ENCODE measurements around the gene NFYB.
"Not testable (repeated sequence)": the region's sequence is repeated elsewhere in the genome, so short reads cannot be mapped to it uniquely, and the experiment has no call there.

Gene NFYB

GRCh38 chr12:104132351-104132956, 5.6 kb downstream of the NFYB start:
- Histone ChIP-seq H3K4me1 (ENCODE audit: control insufficient read depth, insufficient read depth, low read length) (peaks cover 7% of the 10 kb centered on the region), H3K27me3 (ENCODE audit: control insufficient read depth, insufficient read depth, low read length) (no peaks in the 10 kb centered on the region), H3K4me3 (ENCODE audit: low read length) (no peak overlapping the region), H3K9me3 (ENCODE audit: control insufficient read depth, low read length) (no peaks in the 10 kb centered on the region), H3K36me3 (ENCODE audit: control insufficient read depth, insufficient read depth, low read length) (no peaks in the 10 kb centered on the region), H3K9ac (ENCODE audit: low read length) (no peak overlapping the region)

GRCh38 chr12:104131609-104132008, 6.4 kb downstream of the NFYB start:
- Histone ChIP-seq H3K27me3 (ENCODE audit: control insufficient read depth, insufficient read depth, low read length) (no peaks in the 10 kb centered on the region), H3K36me3 (ENCODE audit: control insufficient read depth, insufficient read depth, low read length) (no peaks in the 10 kb centered on the region), H3K9me3 (ENCODE audit: control insufficient read depth, low read length) (no peaks in the 10 kb centered on the region), H3K4me1 (ENCODE audit: control insufficient read depth, insufficient read depth, low read length) (peaks cover 7% of the 10 kb centered on the region), H3K4me3 (ENCODE audit: low read length) (no peak overlapping the region), H3K9ac (ENCODE audit: low read length) (no peak overlapping the region)

GRCh38 chr12:104130760-104131159, 7.2 kb downstream of the NFYB start:
- no peak overlapping the region for H3K9ac ChIP-seq (ENCODE audit: low read length)
- peaks cover 7% of the 10 kb centered on the region for H3K4me1 ChIP-seq (ENCODE audit: control insufficient read depth, insufficient read depth, low read length)

GRCh38 chr12:104126548-104126947, 11.5 kb downstream of the NFYB start:
- no peak overlapping the region for H3K9ac ChIP-seq (ENCODE audit: low read length)
- H3K9me3 ChIP-seq (ENCODE audit: control insufficient read depth, low read length) = no peaks in the 10 kb centered on the region
- H3K27me3 ChIP-seq (ENCODE audit: control insufficient read depth, insufficient read depth, low read length) = no peaks in the 10 kb centered on the region
- no peak overlapping the region for H3K4me3 ChIP-seq (ENCODE audit: low read length)
- H3K36me3 ChIP-seq (ENCODE audit: control insufficient read depth, insufficient read depth, low read length) = no peaks in the 10 kb centered on the region
- peaks cover 7% of the 10 kb centered on the region for H3K4me1 ChIP-seq (ENCODE audit: control insufficient read depth, insufficient read depth, low read length)

More at GRCh38 chr12:104130760-104131159, 7.2 kb downstream of the NFYB start:
- Histone ChIP-seq H3K36me3 (ENCODE audit: control insufficient read depth, insufficient read depth, low read length) (no peaks in the 10 kb centered on the region), H3K27me3 (ENCODE audit: control insufficient read depth, insufficient read depth, low read length) (no peaks in the 10 kb centered on the region), H3K4me3 (ENCODE audit: low read length) (no peak overlapping the region), H3K9me3 (ENCODE audit: control insufficient read depth, low read length) (no peaks in the 10 kb centered on the region)

GRCh38 chr12:104122298-104122697, 15.7 kb downstream of the NFYB start:
- Histone ChIP-seq H3K4me3 (ENCODE audit: low read length) (no peak overlapping the region), H3K36me3 (ENCODE audit: control insufficient read depth, insufficient read depth, low read length) (no peaks in the 10 kb centered on the region)

GRCh38 chr12:104121001-104121400, 17.0 kb downstream of the NFYB start:
- Histone ChIP-seq H3K4me1 (ENCODE audit: control insufficient read depth, insufficient read depth, low read length) (peaks cover under 1% of the 10 kb centered on the region), H3K36me3 (ENCODE audit: control insufficient read depth, insufficient read depth, low read length) (no peaks in the 10 kb centered on the region), H3K27me3 (ENCODE audit: control insufficient read depth, insufficient read depth, low read length) (no peaks in the 10 kb centered on the region), H3K4me3 (ENCODE audit: low read length) (no peak overlapping the region), H3K9ac (ENCODE audit: low read length) (no peak overlapping the region), H3K9me3 (ENCODE audit: control insufficient read depth, low read length) (no peaks in the 10 kb centered on the region)

More at GRCh38 chr12:104122298-104122697, 15.7 kb downstream of the NFYB start:
- Histone ChIP-seq H3K4me1 (ENCODE audit: control insufficient read depth, insufficient read depth, low read length) (no peaks in the 10 kb centered on the region), H3K9me3 (ENCODE audit: control insufficient read depth, low read length) (no peaks in the 10 kb centered on the region), H3K27me3 (ENCODE audit: control insufficient read depth, insufficient read depth, low read length) (no peaks in the 10 kb centered on the region), H3K9ac (ENCODE audit: low read length) (no peak overlapping the region)

- H3K36me3 ChIP-seq (ENCODE audit: control insufficient read depth, insufficient read depth, low read length) = no peaks in the 10 kb centered on the region
- no peaks in the 10 kb centered on the region for H3K9me3 ChIP-seq (ENCODE audit: control insufficient read depth, low read length)
- no peak overlapping the region for H3K4me3 ChIP-seq (ENCODE audit: low read length)
- peaks cover 5% of the 10 kb centered on the region for H3K4me1 ChIP-seq (ENCODE audit: control insufficient read depth, insufficient read depth, low read length)
- no peak overlapping the region for H3K9ac ChIP-seq (ENCODE audit: low read length)
- no peaks in the 10 kb centered on the region for H3K27me3 ChIP-seq (ENCODE audit: control insufficient read depth, insufficient read depth, low read length)
Measured at GRCh38 chr12:104115587-104115975, 22.4 kb downstream of the NFYB start.

GRCh38 chr12:104114834-104115586, 23.0 kb downstream of the NFYB start:
- H3K9me3 ChIP-seq (ENCODE audit: control insufficient read depth, low read length); H3K4me1 ChIP-seq (ENCODE audit: control insufficient read depth, insufficient read depth, low read length); H3K36me3 ChIP-seq (ENCODE audit: control insufficient read depth, insufficient read depth, low read length); H3K27me3 ChIP-seq (ENCODE audit: control insufficient read depth, insufficient read depth, low read length); H3K4me3 ChIP-seq (ENCODE audit: low read length); H3K9ac ChIP-seq (ENCODE audit: low read length): not testable (repeated sequence)

GRCh38 chr12:104109446-104110271, 28.4 kb downstream of the NFYB start:
- Histone ChIP-seq H3K4me3 (ENCODE audit: low read length) (no peak overlapping the region), H3K9me3 (ENCODE audit: control insufficient read depth, low read length) (no peaks in the 10 kb centered on the region), H3K36me3 (ENCODE audit: control insufficient read depth, insufficient read depth, low read length) (no peaks in the 10 kb centered on the region)

GRCh38 chr12:104108755-104109445, 29.1 kb downstream of the NFYB start:
- Histone ChIP-seq H3K36me3 (ENCODE audit: control insufficient read depth, insufficient read depth, low read length) (no peaks in the 10 kb centered on the region), H3K9me3 (ENCODE audit: control insufficient read depth, low read length) (no peaks in the 10 kb centered on the region), H3K9ac (ENCODE audit: low read length) (no peak overlapping the region), H3K4me1 (ENCODE audit: control insufficient read depth, insufficient read depth, low read length) (no peaks in the 10 kb centered on the region), H3K27me3 (ENCODE audit: control insufficient read depth, insufficient read depth, low read length) (no peaks in the 10 kb centered on the region), H3K4me3 (ENCODE audit: low read length) (no peak overlapping the region)

More at GRCh38 chr12:104109446-104110271, 28.4 kb downstream of the NFYB start:
- no peaks in the 10 kb centered on the region for H3K27me3 ChIP-seq (ENCODE audit: control insufficient read depth, insufficient read depth, low read length)
- H3K9ac ChIP-seq (ENCODE audit: low read length) = no peak overlapping the region
- no peaks in the 10 kb centered on the region for H3K4me1 ChIP-seq (ENCODE audit: control insufficient read depth, insufficient read depth, low read length)

- H3K27me3 ChIP-seq (ENCODE audit: control insufficient read depth, insufficient read depth, low read length) = no peaks in the 10 kb centered on the region
- H3K4me3 ChIP-seq (ENCODE audit: low read length) = no peak overlapping the region
- H3K36me3 ChIP-seq (ENCODE audit: control insufficient read depth, insufficient read depth, low read length) = no peaks in the 10 kb centered on the region
- no peaks in the 10 kb centered on the region for H3K4me1 ChIP-seq (ENCODE audit: control insufficient read depth, insufficient read depth, low read length)
- H3K9me3 ChIP-seq (ENCODE audit: control insufficient read depth, low read length) = no peaks in the 10 kb centered on the region
- H3K9ac ChIP-seq (ENCODE audit: low read length) = no peak overlapping the region
Measured at GRCh38 chr12:104106965-104107364, 31.0 kb downstream of the NFYB start.

Data from mucosa of stomach (tissue), 1 donor.